NCI-H2107 treated with DMSO at 0.1 percent for 48 hours (cell line): ENCODE results near the gene NSD1.
"Not testable (repeated sequence)": the region's sequence is repeated elsewhere in the genome, so short reads cannot be mapped to it uniquely, and the experiment has no call there.

Source experiments
- DNase-seq: peaks from one replicate; lab custom pipeline; 2025; ENCODE audit not compliant: unreplicated experiment; lab: John Stamatoyannopoulos, UW

NSD1 gene

DNA sequence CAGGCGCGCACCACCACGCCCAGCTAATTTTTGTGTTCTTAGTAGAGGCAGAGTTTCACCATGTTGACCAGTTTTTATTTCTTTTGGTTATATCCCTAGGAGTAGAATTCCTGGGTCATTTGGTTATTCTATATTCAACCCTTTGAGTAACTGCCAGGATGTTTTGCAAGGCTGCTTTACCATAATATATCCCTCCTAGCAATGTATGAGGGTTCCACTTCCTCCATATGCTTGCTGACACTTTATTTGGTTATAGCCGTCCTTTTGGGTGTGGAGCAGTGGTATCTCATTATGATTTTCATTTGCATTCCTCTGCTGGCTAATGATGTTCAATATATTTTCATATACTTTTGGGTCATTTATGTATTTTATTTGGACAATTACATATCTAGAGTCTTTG lies 88.7 kb downstream of the NSD1 start:
- DNase-seq = no peak

DNA sequence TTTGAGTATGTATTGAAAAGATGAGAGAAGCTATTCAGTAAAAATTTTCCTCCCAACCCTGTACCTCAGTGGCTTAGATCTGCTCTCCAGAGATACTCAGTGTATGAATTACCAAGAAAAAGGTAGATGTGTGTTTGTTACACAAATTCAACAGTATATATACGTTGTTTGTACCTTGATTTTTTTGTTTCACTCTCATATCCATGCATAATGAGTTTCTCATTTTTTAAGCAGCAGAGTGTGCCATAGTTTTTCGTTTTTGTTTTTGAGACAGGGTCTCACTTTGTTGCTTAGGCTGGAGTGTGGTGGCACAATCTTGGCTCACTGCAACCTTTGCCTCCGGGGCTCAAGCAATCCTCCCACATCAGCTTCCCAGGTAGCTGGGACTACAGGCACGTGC lies 92.2 kb downstream of the NSD1 start:
- DNase-seq = no peak

- no peak for DNase-seq
These were observed 93.3 kb downstream of the NSD1 start for GRCh38 chr5:177226860-177227259.

DNA sequence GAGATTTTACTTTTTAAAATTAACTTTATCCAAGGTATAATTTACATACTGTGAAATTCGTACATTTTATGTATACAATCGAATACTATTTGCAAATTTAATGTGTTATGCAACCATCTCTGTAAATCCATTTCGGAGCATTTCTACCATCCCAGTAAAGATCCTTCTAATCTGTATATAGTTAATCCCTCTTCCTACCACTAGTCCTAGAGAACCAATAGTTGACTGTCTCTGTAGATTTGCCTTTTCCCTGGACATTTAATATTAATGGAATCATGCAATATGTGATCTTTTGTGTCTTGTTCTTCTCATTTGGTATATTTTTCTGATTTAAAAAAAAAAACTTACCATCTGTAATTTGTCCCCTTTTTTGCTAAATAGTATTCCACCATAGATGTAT lies 95.2 kb downstream of the NSD1 start:
- DNase-seq = no peak

DNA sequence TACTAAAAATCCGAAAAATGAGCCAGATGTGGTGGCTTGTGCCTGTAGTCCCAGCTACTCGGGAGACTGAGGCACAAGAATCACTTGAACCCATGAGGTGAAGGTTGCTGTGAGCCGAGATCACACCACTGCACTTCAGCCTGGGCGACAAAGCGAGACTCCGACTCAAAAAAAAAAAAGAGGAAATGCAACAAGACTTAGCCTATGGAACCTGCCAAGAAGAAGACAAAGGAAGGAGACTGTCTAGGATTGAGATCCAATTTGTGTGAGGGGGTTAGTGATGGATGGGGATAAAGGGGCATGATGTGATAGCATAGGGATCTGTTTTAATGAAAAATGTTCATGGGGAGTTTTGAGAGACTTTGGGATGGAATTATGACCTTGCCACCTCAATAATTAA lies 97.1 kb downstream of the NSD1 start:
- no peak for DNase-seq

DNA sequence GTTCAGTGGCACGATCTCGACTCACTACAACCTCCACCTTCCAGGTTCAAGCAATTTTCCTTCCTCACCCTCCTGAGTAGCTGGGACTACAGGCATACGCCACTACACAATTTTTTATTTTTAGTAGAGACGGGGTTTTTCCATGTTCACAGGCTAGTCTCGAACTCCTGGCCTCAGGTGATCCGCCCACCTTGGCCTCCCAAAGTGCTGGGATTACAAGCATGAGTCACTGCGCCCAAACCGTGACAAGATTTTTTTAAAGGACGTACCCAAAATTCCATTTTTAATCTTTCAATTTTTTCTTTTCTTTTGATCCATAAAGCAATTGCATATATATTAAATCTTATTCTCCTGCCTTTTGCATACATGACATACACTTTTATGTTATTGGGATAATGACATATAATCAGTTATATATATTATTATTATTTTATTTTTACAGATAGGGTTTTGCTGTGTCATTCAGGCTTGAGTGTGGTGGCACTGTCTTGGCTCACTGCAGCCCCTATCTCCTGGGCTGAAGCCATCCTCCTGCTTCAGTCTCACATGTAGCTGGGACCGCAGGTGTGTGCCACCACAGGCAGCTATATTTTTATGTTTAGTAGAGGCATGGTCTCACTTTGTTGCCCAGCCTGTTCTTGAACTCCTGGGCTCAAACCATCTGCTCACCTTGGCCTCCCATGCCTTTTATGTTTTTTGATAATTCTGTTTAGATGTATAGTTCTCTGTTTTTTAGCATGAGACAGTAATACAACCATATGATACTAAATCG lies 98.1 kb downstream of the NSD1 start:
- DNase-seq = no peak

DNA sequence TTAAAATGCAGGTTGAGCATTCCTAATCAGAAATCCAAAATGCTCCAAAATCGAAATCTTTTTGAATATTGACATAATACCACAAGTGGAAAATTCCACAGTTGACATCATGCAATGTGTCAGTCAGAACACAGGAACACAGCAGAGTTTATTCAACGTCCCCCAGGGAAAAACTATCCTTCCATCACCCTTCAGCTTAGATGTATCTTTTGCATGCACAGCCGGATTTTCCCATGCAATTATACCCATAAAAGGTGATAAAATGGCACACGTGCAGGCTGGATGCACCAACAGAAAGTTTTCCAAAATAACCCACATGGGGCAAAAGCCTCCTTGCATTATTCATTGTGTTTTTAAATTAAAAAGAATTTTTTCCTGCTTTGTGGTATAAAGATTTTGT lies 98.8 kb downstream of the NSD1 start:
- no peak for DNase-seq

- DNase-seq = no peak
These were observed 99.2 kb downstream of the NSD1 start for GRCh38 chr5:177232761-177233160.

DNA sequence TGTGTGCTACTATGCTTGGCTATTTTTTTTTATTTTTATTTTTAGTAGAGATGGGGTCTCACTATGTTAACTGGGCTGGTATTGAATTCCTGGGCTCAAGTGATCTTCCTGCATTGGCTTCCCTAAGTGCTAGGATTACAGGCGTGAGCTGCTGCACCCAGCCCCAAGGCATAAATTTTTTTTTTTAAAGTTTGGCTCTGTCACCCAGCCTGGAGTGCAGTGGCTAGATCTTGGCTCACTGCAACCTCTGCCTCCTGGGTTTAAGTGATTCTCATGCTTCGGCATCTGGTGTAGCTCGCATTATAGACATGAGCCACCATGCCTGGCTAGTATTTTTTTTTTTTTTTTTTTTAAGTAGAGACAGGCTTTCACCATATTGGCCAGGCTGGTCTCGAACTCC lies 99.6 kb downstream of the NSD1 start:
- no peak for DNase-seq

GRCh38 chr5:177233802-177234201 lies 100.2 kb downstream of the NSD1 start:
- DNase-seq = no peak

- DNase-seq = no peak
These were observed 101.3 kb downstream of the NSD1 start for GRCh38 chr5:177234841-177235240.

DNA sequence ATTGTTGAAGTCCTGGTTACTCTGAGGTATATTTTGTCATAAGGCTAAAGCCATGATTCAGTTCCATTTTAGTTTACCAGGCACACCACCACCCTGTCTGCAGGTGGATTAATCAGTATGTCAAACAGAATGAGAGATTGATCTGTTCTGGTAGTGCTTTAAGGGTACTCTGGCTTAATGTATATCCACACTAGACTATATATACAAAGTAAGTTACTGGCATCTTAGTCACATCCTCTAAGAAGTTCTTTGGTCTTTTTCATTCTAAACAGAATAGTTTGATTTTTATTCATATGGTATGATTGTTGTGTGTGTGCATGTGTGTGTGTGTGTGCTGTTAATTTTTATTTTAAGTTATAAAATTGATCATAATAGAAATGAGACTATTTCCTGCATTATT lies 108.2 kb downstream of the NSD1 start:
- DNase-seq = no peak

GRCh38 chr5:177242304-177242703 lies 108.7 kb downstream of the NSD1 start:
- DNase-seq = no peak

- no peak for DNase-seq
These were observed 116.4 kb downstream of the NSD1 start for GRCh38 chr5:177249761-177250537.

DNA sequence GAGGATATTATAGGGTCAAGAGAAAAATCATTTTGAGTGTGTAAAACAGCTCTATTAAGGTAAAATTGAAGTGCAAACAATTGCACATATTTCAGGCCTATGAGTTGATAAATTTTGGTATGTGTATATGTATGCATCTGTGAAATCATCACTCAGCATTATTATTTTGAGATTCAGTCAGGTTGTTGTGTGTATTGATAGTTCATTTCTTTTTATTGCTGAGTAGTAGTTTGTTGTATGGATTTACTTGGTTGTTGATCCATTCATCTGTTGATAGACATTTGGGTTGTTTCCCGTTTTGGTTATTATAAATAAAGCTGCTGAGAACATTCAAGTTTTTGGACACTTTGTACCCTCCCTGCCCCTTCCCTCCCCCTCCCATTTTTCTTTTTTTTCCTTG lies 119.7 kb downstream of the NSD1 start:
- no peak for DNase-seq

DNA sequence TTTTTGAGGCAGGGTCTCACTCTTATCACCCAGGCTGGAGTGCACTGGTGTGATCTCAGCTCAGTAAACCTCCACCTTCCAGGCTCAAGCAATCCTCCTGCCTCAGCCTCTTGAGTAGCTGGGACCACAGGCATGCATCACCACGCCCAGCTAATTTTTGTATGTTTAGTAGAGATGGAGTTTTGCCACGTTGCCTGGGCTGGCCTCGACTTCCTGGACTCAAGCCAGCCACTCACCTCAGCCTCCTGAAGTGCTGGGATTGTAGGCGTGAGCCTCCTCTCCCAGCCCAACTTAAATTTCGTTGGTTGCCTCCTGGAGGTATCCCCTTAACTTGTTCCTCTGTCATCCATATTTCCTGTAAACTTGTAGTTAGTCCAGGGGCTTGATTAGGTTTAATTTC lies 122.7 kb downstream of the NSD1 start:
- no peak for DNase-seq

- not testable (repeated sequence) for DNase-seq
These were observed 125.1 kb downstream of the NSD1 start for GRCh38 chr5:177258711-177259110.

GRCh38 chr5:177260961-177261360 lies 127.4 kb downstream of the NSD1 start:
- DNase-seq = no peak

- no peak for DNase-seq
These were observed 127.9 kb downstream of the NSD1 start for GRCh38 chr5:177261510-177261909.

- no peak for DNase-seq
These were observed 130.6 kb downstream of the NSD1 start for GRCh38 chr5:177264178-177264577.

GRCh38 chr5:177265395-177265794 lies 131.8 kb downstream of the NSD1 start:
- no peak for DNase-seq

- no peak for DNase-seq
These were observed 135.8 kb downstream of the NSD1 start for GRCh38 chr5:177269232-177269895.
